Myocyte (in vitro differentiated cells): ENCODE data around the gene MAP2K1. TPM values are rescaled to one million over a fixed set of nuclear protein-coding genes. Genes with fewer than 3 reads are reported as not detected.
"Not testable (repeated sequence)": the region's sequence is repeated elsewhere in the genome, so short reads cannot be mapped to it uniquely, and the experiment has no call there.

Experiments
- DNase-seq: peaks from one replicate; pipeline ENCODE4 v3.0.0-alpha.2; 2012; ENCODE audit warnings: low read depth
- total RNA-seq: library from RNA; depleted of rRNA; stranded (reverse); fragments of >200 nt; gene quantifications from 2 replicates; pipeline ENCODE4 v1.2.3, GENCODE V29; 2014

The MAP2K1 gene
- total RNA-seq, 1 donor from 2014 or later: 86.7 TPM

GRCh38 chr15:66474135-66474534, 87.4 kb downstream of the MAP2K1 start:
- no peak for DNase-seq

DNA sequence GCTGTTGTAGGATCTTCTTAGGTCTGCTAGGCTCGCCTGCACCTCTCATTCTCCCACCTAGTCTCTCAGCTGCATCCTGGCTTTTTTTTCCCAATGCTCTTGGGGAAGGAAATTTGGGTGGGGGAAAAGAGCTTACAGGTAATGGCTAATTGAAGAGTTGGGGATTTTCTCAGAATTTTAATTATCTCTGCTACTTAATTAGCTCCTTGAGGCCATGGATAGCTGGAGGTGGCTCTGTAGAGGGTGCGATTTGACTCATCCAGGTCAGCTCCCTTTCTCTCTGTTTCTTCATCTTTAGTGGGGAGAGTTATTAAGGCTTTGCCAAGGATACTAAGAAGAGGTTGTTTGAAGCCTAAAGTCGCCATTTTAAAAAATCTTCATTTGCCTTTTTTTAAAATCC, 88.3 kb downstream of the MAP2K1 start:
- DNase-seq: no peak

- DNase-seq: no peak
Measured at GRCh38 chr15:66476535-66476934, 89.8 kb downstream of the MAP2K1 start.

- peak; percentile 22 for DNase-seq
Measured at GRCh38 chr15:66477011-66477410, 90.3 kb downstream of the MAP2K1 start.

GRCh38 chr15:66480267-66480666, 93.6 kb downstream of the MAP2K1 start:
- DNase-seq: no peak

DNA sequence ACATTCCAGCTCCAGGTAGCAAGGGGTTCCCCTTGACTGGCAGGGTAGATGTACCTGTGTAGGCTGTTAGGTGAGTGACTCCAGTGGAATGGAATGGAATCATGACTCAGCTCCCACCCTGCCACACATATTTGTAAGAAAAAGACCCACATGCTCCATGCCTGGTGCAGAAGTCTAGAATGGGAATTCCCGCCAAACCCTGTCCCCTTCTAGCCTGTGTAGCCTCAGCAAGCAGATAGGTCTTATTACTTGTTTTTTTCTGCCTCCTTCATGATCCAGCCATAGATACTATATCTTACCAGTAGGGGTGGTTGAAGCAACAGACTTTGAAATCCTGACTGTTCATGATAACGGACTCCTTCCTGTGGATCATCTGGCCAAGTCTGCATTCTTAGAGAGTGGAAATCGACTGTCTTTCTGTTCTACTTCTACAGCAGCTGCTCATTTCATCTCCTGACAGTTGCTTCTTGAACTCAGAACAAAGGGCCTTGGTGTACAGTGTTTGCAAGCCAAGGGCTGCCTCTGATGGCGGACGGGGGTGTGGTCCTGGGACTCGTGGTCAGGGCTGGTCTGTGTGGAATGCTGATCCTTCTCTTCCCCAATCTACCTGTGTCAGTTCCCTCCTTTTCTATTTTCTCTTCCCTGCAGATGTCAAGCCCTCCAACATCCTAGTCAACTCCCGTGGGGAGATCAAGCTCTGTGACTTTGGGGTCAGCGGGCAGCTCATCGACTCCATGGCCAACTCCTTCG, 94.6 kb downstream of the MAP2K1 start:
- DNase-seq: no peak

- no peak for DNase-seq
Measured at GRCh38 chr15:66482539-66482938, 95.8 kb downstream of the MAP2K1 start.

DNA sequence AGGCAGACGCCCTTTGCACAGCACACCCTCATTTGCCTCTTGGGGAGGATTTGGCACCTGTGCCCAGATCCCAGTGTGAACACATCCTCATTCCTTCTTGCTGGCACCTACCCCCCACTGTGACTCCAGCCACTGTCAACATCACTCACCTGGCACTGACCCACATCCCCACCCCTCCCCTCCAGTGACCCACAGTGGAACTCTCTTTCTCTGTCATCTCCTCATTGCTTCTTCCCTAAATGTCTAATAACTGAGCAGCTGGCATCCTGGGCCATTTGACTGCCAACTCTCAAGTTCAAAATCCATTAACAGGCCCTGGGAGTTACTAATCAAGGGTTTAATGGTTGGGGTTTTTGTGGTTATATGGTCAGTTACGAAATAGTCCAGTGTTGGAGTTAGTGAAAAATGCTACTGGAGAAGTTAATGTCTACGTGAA, 96.4 kb downstream of the MAP2K1 start:
- DNase-seq: peak; percentile 89

GRCh38 chr15:66484539-66485112, 97.9 kb downstream of the MAP2K1 start:
- peak; percentile 83 for DNase-seq

DNA sequence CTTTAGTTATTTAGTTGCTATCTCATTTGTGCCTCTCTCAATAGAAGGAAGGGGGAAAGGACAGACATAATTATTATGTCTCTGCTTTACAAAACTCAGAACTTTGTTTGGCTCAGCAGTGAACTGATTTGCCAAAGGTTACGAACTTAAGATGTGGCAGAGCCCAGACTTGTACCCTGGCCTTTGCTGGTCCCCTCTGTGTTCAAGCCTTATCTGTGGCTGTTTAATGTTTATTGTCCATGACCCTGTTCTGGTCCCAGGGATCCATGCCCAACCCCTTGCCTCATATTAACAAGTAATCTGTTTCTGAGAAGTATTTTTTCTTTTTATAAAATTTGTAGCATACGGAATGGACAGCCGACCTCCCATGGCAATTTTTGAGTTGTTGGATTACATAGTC, 100.2 kb downstream of the MAP2K1 start:
- DNase-seq: no peak

DNA sequence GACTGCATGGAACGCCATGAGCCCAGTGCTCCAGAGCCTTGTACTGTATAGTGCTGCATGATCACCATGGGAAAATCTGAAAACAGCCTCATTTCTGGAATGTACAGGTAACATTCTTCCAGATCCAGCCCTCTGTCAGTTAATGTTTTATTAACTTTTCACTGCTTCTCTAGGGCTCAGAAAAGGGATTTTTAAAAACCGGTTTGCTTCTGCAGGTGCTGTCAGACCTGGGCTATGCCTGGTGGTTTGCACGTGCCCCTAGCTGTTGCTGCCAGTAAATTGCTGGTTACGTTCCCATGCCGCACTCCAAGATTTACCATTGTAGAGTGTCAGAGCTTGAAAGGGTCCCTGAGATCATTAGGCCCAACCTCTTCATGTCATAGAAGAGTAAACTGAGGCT, 101.8 kb downstream of the MAP2K1 start:
- no peak for DNase-seq

DNA sequence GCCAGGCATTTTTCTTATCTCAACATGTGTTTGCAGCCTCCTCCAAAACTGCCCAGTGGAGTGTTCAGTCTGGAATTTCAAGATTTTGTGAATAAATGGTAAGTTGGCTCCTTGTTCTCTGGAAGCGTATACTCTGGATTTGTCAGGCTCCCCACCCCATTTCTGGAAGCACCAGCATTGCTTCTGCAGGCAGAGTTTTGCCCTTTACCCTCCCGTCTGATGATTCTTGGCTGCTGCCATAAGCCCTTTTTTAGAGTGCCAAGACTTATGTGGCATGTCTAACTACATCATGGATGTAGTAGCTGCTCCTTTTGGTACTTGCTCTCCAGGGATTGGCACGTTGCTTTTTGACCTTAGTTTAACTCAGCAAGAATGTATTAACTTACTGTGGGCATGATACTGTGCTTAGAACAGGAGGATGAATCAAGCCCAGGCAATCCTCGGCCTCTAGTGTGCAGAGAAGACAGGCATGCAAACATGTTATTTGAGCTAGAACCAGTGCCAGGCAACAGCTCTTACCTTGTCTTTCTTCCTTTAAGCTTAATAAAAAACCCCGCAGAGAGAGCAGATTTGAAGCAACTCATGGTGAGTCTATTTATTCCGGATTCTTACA, 102.6 kb downstream of the MAP2K1 start:
- DNase-seq: no peak

- DNase-seq: no peak
Measured at GRCh38 chr15:66491846-66492245, 105.1 kb downstream of the MAP2K1 start.

GRCh38 chr15:66494262-66494661, 107.5 kb downstream of the MAP2K1 start:
- no peak for DNase-seq

GRCh38 chr15:66496951-66497501, 110.3 kb downstream of the MAP2K1 start:
- DNase-seq: no peak

GRCh38 chr15:66497502-66498455, 111.1 kb downstream of the MAP2K1 start, which contains the start of gene SNAPC5:
TSS of gene SNAPC5 (minus strand) at chr15:66497762. CDS start at chr15:66497731, 31 bp downstream.
- DNase-seq: peak; percentile 94

GRCh38 chr15:66498501-66499386, 112.0 kb downstream of the MAP2K1 start:
- DNase-seq: no peak

- DNase-seq: not testable (repeated sequence)
Measured at GRCh38 chr15:66500346-66500745, 113.6 kb downstream of the MAP2K1 start.

GRCh38 chr15:66502491-66502890, 115.8 kb downstream of the MAP2K1 start:
- DNase-seq: no peak
